GM18951 (cell line): ENCODE results near the gene LCP2.

Experiments used
- POLR2A ChIP-seq: IDR thresholded peaks from 4 replicates; pipeline ENCODE4 v1.6.1; 2011; ENCODE audit warnings: mild to moderate bottlenecking; ENCODE audit not compliant: insufficient read length, insufficient read depth; ENCODE audit errors: extremely low read depth
- in situ Hi-C: fragments of 300-500 bp; cut with MboI; formaldehyde crosslinking; loops from one replicate; pipeline ENCODE4 v1.12.0; 2022; ENCODE audit warnings: low sequenced_read_pairs, mixed read lengths, inconsistent platforms; ENCODE audit not compliant: unreplicated experiment

Gene LCP2

GRCh38 chr5:170333161-170333910 is 35.8 kb upstream of the LCP2 start:
- no peak for TF ChIP-seq POLR2A
- in situ Hi-C loops: no loop called here

- in situ Hi-C loops: no loop called here
Observed at GRCh38 chr5:170332058-170332457, 34.5 kb upstream of the LCP2 start.

GRCh38 chr5:170330568-170331054 is 33.0 kb upstream of the LCP2 start:
- in situ Hi-C loops: no loop called here
- TF ChIP-seq POLR2A: no peak

More at GRCh38 chr5:170332058-170332457, 34.5 kb upstream of the LCP2 start:
- no peak for TF ChIP-seq POLR2A

- in situ Hi-C loops: no loop called here
- no peak for TF ChIP-seq POLR2A
Observed at GRCh38 chr5:170329524-170329923, 31.9 kb upstream of the LCP2 start.

- no peak for TF ChIP-seq POLR2A
- in situ Hi-C loops: no loop called here
Observed at GRCh38 chr5:170327829-170328228, 30.3 kb upstream of the LCP2 start.

- no peak for TF ChIP-seq POLR2A
- in situ Hi-C loops: no loop called here
Observed at GRCh38 chr5:170327168-170327567, 29.6 kb upstream of the LCP2 start.

GRCh38 chr5:170319301-170319700 is 21.7 kb upstream of the LCP2 start:
- TF ChIP-seq POLR2A: no peak
- in situ Hi-C loops: no loop called here

GRCh38 chr5:170317499-170317898 is 19.9 kb upstream of the LCP2 start:
- in situ Hi-C loops: no loop called here
- no peak for TF ChIP-seq POLR2A

- in situ Hi-C loops: no loop called here
- no peak for TF ChIP-seq POLR2A
Observed at GRCh38 chr5:170316937-170317336, 19.4 kb upstream of the LCP2 start.

GRCh38 chr5:170315154-170315553 is 17.6 kb upstream of the LCP2 start:
- in situ Hi-C loops: no loop called here
- TF ChIP-seq POLR2A: no peak

- in situ Hi-C loops: no loop called here
- TF ChIP-seq POLR2A: no peak
Observed at GRCh38 chr5:170314541-170315095, 17.0 kb upstream of the LCP2 start.

GRCh38 chr5:170313816-170314215 is 16.2 kb upstream of the LCP2 start:
- in situ Hi-C loops: no loop called here
- TF ChIP-seq POLR2A: no peak

GRCh38 chr5:170313344-170313743 is 15.8 kb upstream of the LCP2 start:
- in situ Hi-C loops: no loop called here
- TF ChIP-seq POLR2A: no peak

- in situ Hi-C loops: no loop called here
- no peak for TF ChIP-seq POLR2A
Observed at GRCh38 chr5:170312666-170313065, 15.1 kb upstream of the LCP2 start.
